ENCODE results near the gene LANCL3.
A peak's percentile ranks its signal among the peaks of the same experiment; 100 is the strongest.

Gene LANCL3

DNA sequence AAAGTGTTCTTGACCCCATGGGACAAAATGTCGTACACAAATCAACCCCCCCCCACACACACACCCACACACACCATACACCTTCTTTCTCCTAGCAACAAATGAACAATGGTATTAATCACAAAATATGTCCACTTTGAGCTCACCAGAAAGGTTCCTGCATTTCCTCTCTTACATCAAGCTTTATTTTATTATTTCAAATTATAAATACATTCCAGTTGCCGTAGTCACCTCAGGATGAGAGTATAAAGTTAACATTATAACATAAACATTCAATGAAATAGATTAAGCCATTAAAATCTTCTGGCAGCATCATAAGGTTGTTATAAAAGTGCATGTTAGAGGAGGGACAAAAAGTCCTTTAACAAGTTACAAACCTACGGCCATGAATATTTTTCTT, 121.5 kb downstream of the LANCL3 start:
- TF ChIP-seq, protein P1, sequence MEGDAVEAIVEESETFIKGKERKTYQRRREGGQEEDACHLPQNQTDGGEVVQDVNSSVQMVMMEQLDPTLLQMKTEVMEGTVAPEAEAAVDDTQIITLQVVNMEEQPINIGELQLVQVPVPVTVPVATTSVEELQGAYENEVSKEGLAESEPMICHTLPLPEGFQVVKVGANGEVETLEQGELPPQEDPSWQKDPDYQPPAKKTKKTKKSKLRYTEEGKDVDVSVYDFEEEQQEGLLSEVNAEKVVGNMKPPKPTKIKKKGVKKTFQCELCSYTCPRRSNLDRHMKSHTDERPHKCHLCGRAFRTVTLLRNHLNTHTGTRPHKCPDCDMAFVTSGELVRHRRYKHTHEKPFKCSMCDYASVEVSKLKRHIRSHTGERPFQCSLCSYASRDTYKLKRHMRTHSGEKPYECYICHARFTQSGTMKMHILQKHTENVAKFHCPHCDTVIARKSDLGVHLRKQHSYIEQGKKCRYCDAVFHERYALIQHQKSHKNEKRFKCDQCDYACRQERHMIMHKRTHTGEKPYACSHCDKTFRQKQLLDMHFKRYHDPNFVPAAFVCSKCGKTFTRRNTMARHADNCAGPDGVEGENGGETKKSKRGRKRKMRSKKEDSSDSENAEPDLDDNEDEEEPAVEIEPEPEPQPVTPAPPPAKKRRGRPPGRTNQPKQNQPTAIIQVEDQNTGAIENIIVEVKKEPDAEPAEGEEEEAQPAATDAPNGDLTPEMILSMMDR (IDR thresholded peaks at IDR 0.05; ENCODE audit: poor library complexity, severe bottlenecking), result no peak
- no peaks in the 10 kb centered on the region for H3K9me3 ChIP-seq (ENCODE audit: severe bottlenecking)
- no peaks in the 10 kb centered on the region for H3K4me1 ChIP-seq (ENCODE audit: insufficient read depth, poor library complexity, severe bottlenecking)
- no peak overlapping the region for H3K4me3 ChIP-seq (ENCODE audit: severe bottlenecking)
- no peaks in the 10 kb centered on the region for H3K36me3 ChIP-seq (ENCODE audit: low read depth)
- no peak for DNase-seq (ENCODE audit: low spot score)
- H3K27ac ChIP-seq (ENCODE audit: poor library complexity, severe bottlenecking), result no peak overlapping the region
- H3K27me3 ChIP-seq (ENCODE audit: insufficient read depth, poor library complexity, severe bottlenecking), result no peaks in the 10 kb centered on the region
- ATAC-seq (ENCODE audit: low read depth), result no peak

DNA sequence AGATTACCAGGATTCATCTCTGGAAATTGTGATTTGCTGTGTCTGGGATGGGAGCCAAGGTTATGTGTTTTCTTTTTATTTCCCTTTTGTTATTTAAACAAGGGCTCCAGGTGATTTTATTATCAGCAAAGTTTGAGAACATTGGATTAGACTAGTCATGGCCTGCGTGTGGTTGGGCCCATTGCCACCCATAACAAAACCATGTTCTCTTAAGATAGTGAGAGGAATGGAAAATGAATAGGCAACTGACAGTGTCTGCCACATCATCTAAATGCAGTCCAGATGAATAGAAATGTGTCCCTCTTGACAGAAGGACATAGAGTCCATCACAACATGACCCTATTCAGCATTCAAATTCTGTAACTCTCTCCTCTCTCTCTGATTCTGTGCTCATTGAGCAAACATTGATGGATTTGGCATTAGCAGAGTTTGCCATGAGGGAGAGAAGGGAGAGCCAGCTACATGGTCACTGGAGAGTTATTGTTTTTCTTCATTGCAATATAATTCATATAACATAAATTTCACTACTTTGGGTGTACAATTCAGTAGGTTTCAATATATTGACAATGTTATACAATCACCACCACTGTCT, 125.8 kb downstream of the LANCL3 start:
- H3K4me1 ChIP-seq (ENCODE audit: insufficient read depth, poor library complexity, severe bottlenecking), result no peaks in the 10 kb centered on the region
- no peaks in the 10 kb centered on the region for H3K36me3 ChIP-seq (ENCODE audit: low read depth)
- ATAC-seq (ENCODE audit: low read depth) (no peak), DNase-seq (ENCODE audit: low spot score) (no peak)
- H3K27ac ChIP-seq (ENCODE audit: poor library complexity, severe bottlenecking), result no peak overlapping the region
- H3K27me3 ChIP-seq (ENCODE audit: insufficient read depth, poor library complexity, severe bottlenecking), result no peaks in the 10 kb centered on the region
- TF ChIP-seq, protein P1 (IDR thresholded peaks at IDR 0.05; ENCODE audit: poor library complexity, severe bottlenecking), result no peak
- H3K9me3 ChIP-seq (ENCODE audit: severe bottlenecking), result no peaks in the 10 kb centered on the region
- H3K4me3 ChIP-seq (ENCODE audit: severe bottlenecking), result no peak overlapping the region

DNA sequence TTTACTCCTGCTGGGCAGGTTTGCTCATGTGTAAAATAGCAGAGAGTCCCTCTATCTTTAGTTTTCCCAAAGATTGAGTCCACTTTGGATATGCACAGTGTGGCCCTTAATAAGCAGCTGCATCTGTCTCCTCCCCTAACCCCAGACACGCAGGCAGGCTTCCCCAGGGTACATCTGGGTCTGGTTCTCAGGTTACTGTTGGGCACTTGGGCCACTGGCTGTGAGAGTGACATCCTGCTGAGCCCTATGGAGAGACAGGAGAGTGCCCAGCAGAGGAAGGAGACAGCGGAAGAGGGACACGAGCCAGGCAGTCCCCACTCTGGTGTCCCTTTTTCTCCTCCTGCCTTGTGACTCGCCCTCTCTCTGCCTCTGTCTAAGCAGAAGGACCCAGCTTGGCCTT, 130.1 kb downstream of the LANCL3 start:
- no peak for ATAC-seq (ENCODE audit: low read depth)
- Histone ChIP-seq H3K4me1 (ENCODE audit: insufficient read depth, poor library complexity, severe bottlenecking) (no peaks in the 10 kb centered on the region), H3K27me3 (ENCODE audit: insufficient read depth, poor library complexity, severe bottlenecking) (no peaks in the 10 kb centered on the region), H3K4me3 (ENCODE audit: severe bottlenecking) (no peak overlapping the region), H3K9me3 (ENCODE audit: severe bottlenecking) (no peaks in the 10 kb centered on the region), H3K36me3 (ENCODE audit: low read depth) (no peaks in the 10 kb centered on the region), H3K27ac (ENCODE audit: poor library complexity, severe bottlenecking) (no peak overlapping the region)
- TF ChIP-seq, protein P1 (IDR thresholded peaks at IDR 0.05; ENCODE audit: poor library complexity, severe bottlenecking), result no peak
- DNase-seq (ENCODE audit: low spot score), result no peak

DNA sequence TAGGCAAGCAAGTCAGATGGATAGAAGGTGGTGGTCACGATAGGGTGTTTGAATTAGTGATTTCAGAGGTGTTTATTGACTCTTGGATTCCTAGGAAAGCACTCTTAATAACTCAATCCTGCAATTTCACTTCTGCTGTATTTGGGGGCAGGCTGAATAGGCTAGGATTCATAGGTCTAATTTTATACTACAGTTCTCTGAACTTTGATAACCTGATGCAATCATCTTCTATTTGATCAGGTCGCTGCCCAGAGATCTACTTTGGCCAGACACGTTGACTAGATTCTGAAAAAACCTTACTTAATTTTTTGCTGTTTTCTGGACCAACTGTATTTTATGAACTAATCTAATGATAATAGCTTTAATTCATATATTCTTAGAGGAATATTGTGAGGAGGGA, 140.5 kb downstream of the LANCL3 start:
- DNase-seq (ENCODE audit: low spot score) (no peak), ATAC-seq (ENCODE audit: low read depth) (no peak)
- Histone ChIP-seq H3K27me3 (ENCODE audit: insufficient read depth, poor library complexity, severe bottlenecking) (no peaks in the 10 kb centered on the region), H3K27ac (ENCODE audit: poor library complexity, severe bottlenecking) (no peak overlapping the region), H3K36me3 (ENCODE audit: low read depth) (no peaks in the 10 kb centered on the region), H3K4me1 (ENCODE audit: insufficient read depth, poor library complexity, severe bottlenecking) (no peaks in the 10 kb centered on the region), H3K9me3 (ENCODE audit: severe bottlenecking) (no peaks in the 10 kb centered on the region), H3K4me3 (ENCODE audit: severe bottlenecking) (no peak overlapping the region)
- TF ChIP-seq, protein P1 (IDR thresholded peaks at IDR 0.05; ENCODE audit: poor library complexity, severe bottlenecking), result no peak

DNA sequence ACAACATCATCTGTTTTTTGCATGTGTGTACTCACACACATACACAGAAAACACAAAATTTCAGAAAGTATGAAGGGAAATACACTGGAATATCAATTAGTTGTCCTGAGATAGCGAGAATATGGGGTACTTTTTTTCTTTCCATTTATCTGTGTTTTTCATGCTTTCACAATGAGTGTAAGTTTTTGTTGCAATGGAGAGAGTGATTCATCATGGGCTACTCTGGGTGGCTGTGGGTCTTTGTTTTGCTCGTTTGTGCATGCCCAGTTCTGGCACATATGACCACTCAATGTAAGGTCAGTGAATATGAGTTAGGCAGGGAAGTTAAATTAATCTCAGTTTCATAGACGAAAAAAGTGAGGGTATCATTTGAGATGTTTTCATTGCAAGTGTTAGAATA, 141.0 kb downstream of the LANCL3 start:
- H3K9me3 ChIP-seq (ENCODE audit: severe bottlenecking), result no peaks in the 10 kb centered on the region
- no peaks in the 10 kb centered on the region for H3K4me1 ChIP-seq (ENCODE audit: insufficient read depth, poor library complexity, severe bottlenecking)
- peak; percentile 63; the same call in 1 of the 3 replicates for ATAC-seq (ENCODE audit: low read depth)
- no peaks in the 10 kb centered on the region for H3K27me3 ChIP-seq (ENCODE audit: insufficient read depth, poor library complexity, severe bottlenecking)
- DNase-seq (ENCODE audit: low spot score), result no peak
- no peaks in the 10 kb centered on the region for H3K36me3 ChIP-seq (ENCODE audit: low read depth)
- H3K27ac ChIP-seq (ENCODE audit: poor library complexity, severe bottlenecking), result no peak overlapping the region
- TF ChIP-seq, protein P1 (IDR thresholded peaks at IDR 0.05; ENCODE audit: poor library complexity, severe bottlenecking), result no peak
- H3K4me3 ChIP-seq (ENCODE audit: severe bottlenecking), result no peak overlapping the region
